Stimulated activated CD4-positive, alpha-beta T cell treated with anti-CD3 and anti-CD28 coated beads, Interleukin-2, amount 100 ng/mL, for 24 hours (primary cell): Measurements from ENCODE around the gene NHSL2.

Experiments
- DNase-seq, 2 donors: peaks; one replicate each; pipeline ENCODE4 v3.0.0-alpha.2; 2020

The NHSL2 gene

GRCh38 chrX:72023071-72023470 lies 112.4 kb downstream of the NHSL2 start:
- no peak for DNase-seq

- no peak for DNase-seq
These were observed 114.7 kb downstream of the NHSL2 start for GRCh38 chrX:72025236-72025770.

- no peak for DNase-seq
These were observed 115.8 kb downstream of the NHSL2 start for GRCh38 chrX:72026341-72027023.

- DNase-seq: no peak
These were observed 116.6 kb downstream of the NHSL2 start for GRCh38 chrX:72027024-72027913.

- DNase-seq: no peak
These were observed 117.3 kb downstream of the NHSL2 start for GRCh38 chrX:72027914-72028307.

GRCh38 chrX:72028701-72029470 lies 118.2 kb downstream of the NHSL2 start:
- no peak for DNase-seq

- DNase-seq: no peak
These were observed 119.1 kb downstream of the NHSL2 start for GRCh38 chrX:72029483-72030411.

- DNase-seq: no peak
These were observed 119.8 kb downstream of the NHSL2 start for GRCh38 chrX:72030431-72030830.

GRCh38 chrX:72031118-72031517 lies 120.5 kb downstream of the NHSL2 start:
- DNase-seq: no peak

GRCh38 chrX:72031634-72032033 lies 121.0 kb downstream of the NHSL2 start:
- DNase-seq: no peak

- DNase-seq: no peak
These were observed 127.0 kb downstream of the NHSL2 start for GRCh38 chrX:72037601-72038000.

GRCh38 chrX:72038016-72038415 lies 127.4 kb downstream of the NHSL2 start:
- no peak for DNase-seq

- DNase-seq: no peak
These were observed 128.2 kb downstream of the NHSL2 start for GRCh38 chrX:72038868-72039267.

- DNase-seq: no peak
These were observed 129.9 kb downstream of the NHSL2 start for GRCh38 chrX:72040506-72040905.

GRCh38 chrX:72041176-72041575 lies 130.5 kb downstream of the NHSL2 start:
- DNase-seq: no peak

- DNase-seq: no peak
These were observed 131.5 kb downstream of the NHSL2 start for GRCh38 chrX:72041871-72042851.

GRCh38 chrX:72042852-72043248 lies 132.2 kb downstream of the NHSL2 start:
- DNase-seq: no peak

- DNase-seq: no peak
These were observed 133.0 kb downstream of the NHSL2 start for GRCh38 chrX:72043636-72044035.

GRCh38 chrX:72045141-72045540 lies 134.5 kb downstream of the NHSL2 start:
- no peak for DNase-seq

GRCh38 chrX:72045552-72046277 lies 135.1 kb downstream of the NHSL2 start:
- no peak for DNase-seq
